K562 (cell line): ENCODE data around the gene MUC5B. TPM values are rescaled to one million over a fixed set of nuclear protein-coding genes. Genes with fewer than 3 reads are reported as not detected.

ENCODE experiments used
- ATAC-seq: fragments of 200-7000 bp; cut with Tn5 transposase; 3 replicates; pipeline ENCODE4 v1.9.1; 2020; ENCODE audit warnings: moderate library complexity
- BruUV-seq: library from RNA; stranded (reverse); fragments of 400-500 nt; replicated peaks from 2 replicates; lab custom pipeline; 2021; lab: Mats Ljungman, UMichigan
- CTCF ChIA-PET: fragments of 300-600 bp; formaldehyde crosslinking; extraction: SDS; loops from one replicate; lab custom pipeline; 2021; ENCODE audit warnings: low intra/inter-chr PET ratio; lab: Yijun Ruan, JAX
- POLR2A ChIA-PET: fragments of 300-600, 350-650 bp; sonication (Branson Sonifier 250); formaldehyde crosslinking; extraction: SDS; loops from one replicate; lab custom pipeline; 2021; ENCODE audit warnings: antibody characterized with exemption, inconsistent platforms; lab: Yijun Ruan, JAX
- DNase-seq, 4 experiments: peaks; one replicate each; pipeline versions ENCODE4 v3.0.0 to v3.0.0-alpha.2; 2011 to 2018; ENCODE audit warnings: low spot score in 3 of 4, mixed read lengths in 3 of 4; ENCODE audit errors: extremely low read depth in 1 of 4
- FAIRE-seq: peaks from 2 replicates; lab custom pipeline; 2011; peaks lifted over from hg19 to GRCh38; lab: Jason Lieb, UNC
- H2AFZ ChIP-seq: 2 replicates; pipeline ENCODE4 v1.6.0; 2011; ENCODE audit warnings: low read depth, low read length, control low read depth, inconsistent platforms
- H3K27ac ChIP-seq: fragments of 200-600 bp; 3 replicates; pipeline ENCODE4 v1.8.0; 2011; ENCODE audit warnings: low read depth, mild to moderate bottlenecking, control low read depth, inconsistent platforms, low read length, moderate library complexity, mixed read lengths; ENCODE audit errors: extremely low read depth
- H3K27me3 ChIP-seq, 2 experiments: fragments of 300-600 bp in 1 of 2; 2 replicates in 1 of 2; 3 replicates in 1 of 2; pipeline versions ENCODE4 v1.6.0 to v1.8.0; 2011; ENCODE audit warnings: inconsistent platforms in 2 of 2, low read length in 2 of 2, mild to moderate bottlenecking in 1 of 2, mixed read lengths in 1 of 2, moderate library complexity in 1 of 2; ENCODE audit not compliant: control insufficient read depth in 2 of 2, insufficient read depth in 2 of 2
- H3K36me3 ChIP-seq: fragments of 300-600 bp; 3 replicates; pipeline ENCODE4 v1.8.0; 2011; ENCODE audit warnings: mild to moderate bottlenecking, low read length, inconsistent platforms; ENCODE audit not compliant: control insufficient read depth, insufficient read depth
- H3K4me1 ChIP-seq, 2 experiments: fragments of 200-600 bp in 1 of 2; replicated peaks in 1 of 2; 2 replicates in 1 of 2; 3 replicates in 1 of 2; pipeline versions ENCODE4 v1.5.1 to v1.8.0; 2011; ENCODE audit warnings: inconsistent platforms in 2 of 2, low read length in 2 of 2, mild to moderate bottlenecking in 1 of 2, mixed read lengths in 1 of 2, moderate library complexity in 1 of 2; ENCODE audit not compliant: control insufficient read depth in 2 of 2, insufficient read depth in 2 of 2
- H3K4me2 ChIP-seq: 2 replicates; pipeline ENCODE4 v1.6.1; 2011; ENCODE audit warnings: low read length, control low read depth, inconsistent platforms, mixed read lengths; ENCODE audit not compliant: insufficient read depth
- H3K4me3 ChIP-seq: fragments of 200-600 bp; sonication (generic), shearing (Covaris generic); 2 replicates; pipeline ENCODE4 v1.5.1; 2016; ENCODE audit warnings: control low read depth, inconsistent platforms
- H3K79me2 ChIP-seq: fragments of 200-600 bp; 3 replicates; pipeline ENCODE4 v1.8.0; 2011; ENCODE audit warnings: low read length, inconsistent platforms; ENCODE audit not compliant: control insufficient read depth, insufficient read depth
- H3K9ac ChIP-seq, 2 experiments: 2 replicates each; pipeline versions ENCODE4 v1.6.0 to v1.6.1; 2011; ENCODE audit warnings: low read depth in 2 of 2, low read length in 2 of 2, control low read depth in 1 of 2, inconsistent platforms in 1 of 2, mild to moderate bottlenecking in 1 of 2, mixed read lengths in 1 of 2; ENCODE audit not compliant: insufficient read depth in 1 of 2
- H3K9me1 ChIP-seq: one replicate; pipeline ENCODE4 v1.6.0; 2011; ENCODE audit warnings: inconsistent platforms, mild to moderate bottlenecking, low read length, moderate library complexity; ENCODE audit not compliant: control insufficient read depth, insufficient read depth
- H3K9me3 ChIP-seq: replicated peaks from 2 replicates; pipeline ENCODE4 v1.5.1; 2011; ENCODE audit warnings: low read depth, low read length, inconsistent platforms; ENCODE audit not compliant: control insufficient read depth, insufficient read depth
- H4K20me1 ChIP-seq: replicated peaks from 2 replicates; pipeline ENCODE4 v1.6.1; 2011; ENCODE audit warnings: low read length, inconsistent platforms, mixed read lengths; ENCODE audit not compliant: control insufficient read depth, insufficient read depth
- POLR2A ChIP-seq: fragments of 450-650 bp; conservative IDR thresholded peaks from 2 replicates; pipeline ENCODE4 v1.6.1; 2016
- ZFX ChIP-seq: sonication (generic); formaldehyde crosslinking; IDR thresholded peaks from 2 replicates; pipeline ENCODE4 v1.8.0; 2022; ENCODE audit warnings: mild to moderate bottlenecking, missing genetic modification reagents, moderate library complexity
- ZNF280B ChIP-seq: fragments of 250-450 bp; sonication (Bioruptor Pico); IDR thresholded peaks from 2 replicates; pipeline ENCODE4 v1.5.1; 2021; ENCODE audit warnings: mild to moderate bottlenecking
- ZNF282 ChIP-seq: sonication (generic); formaldehyde crosslinking; IDR thresholded peaks from 2 replicates; pipeline ENCODE4 v1.8.1; 2023; ENCODE audit warnings: missing genetic modification reagents
- ZNF316 ChIP-seq: fragments of 450-650 bp; IDR thresholded peaks from 2 replicates; pipeline ENCODE4 v1.6.1; 2016
- WGBS: fragments of 100-300 bp; shearing (Covaris generic); methylation state at CpG from one replicate; pipeline ENCODE4 v1.1.6; 2016; ENCODE audit warnings: low coverage, mixed read lengths; ENCODE audit not compliant: insufficient coverage; ENCODE audit errors: missing lambda C conversion rate; 5-methylcytosine and 5-hydroxymethylcytosine counted together
- in situ Hi-C: fragments of 300-500 bp; cut with MboI; formaldehyde crosslinking; loops from 4 replicates; pipeline ENCODE4 v1.15.0; 2018; ENCODE audit warnings: inconsistent platforms, mixed read lengths
- intact Hi-C: fragments of 100-400 bp; cut with micrococcal nuclease; formaldehyde crosslinking; loops from 2 replicates; pipeline ENCODE4 v1.14.2; 2022
- polyA plus RNA-seq, 8 experiments: library from polyadenylated mRNA; depleted of rRNA in 4 of 8; stranded (reverse) in 5 of 8; unstranded in 3 of 8; fragments of >200 nt; fragmentation: Nextera tagmentation in 2 of 8; fragmentation: Illumina TruSeq in 1 of 8; extraction: Ambion mirVana in 2 of 8; extraction: Trizol in 1 of 8; gene quantifications; 2 replicates each; pipeline versions ENCODE4 v1.2.1 to v1.2.3, GENCODE V29; 2011 to 2014; ENCODE audit warnings: inconsistent platforms in 1 of 8, missing spikeins in 1 of 8
- total RNA-seq, 7 experiments: library from RNA; depleted of rRNA in 6 of 7; stranded (reverse); fragments of >200 nt in 6 of 7; fragmentation: Illumina TruSeq in 2 of 7; extraction: Trizol in 2 of 7; gene quantifications; 2 replicates each; pipeline versions ENCODE4 v1.2.1 to v1.2.3, GENCODE V29; 2011 to 2021; ENCODE audit warnings: low replicate concordance in 1 of 7

Gene MUC5B
- total and polyA plus RNA-seq, 9 of the 15 experiments (the other 6 are each of a cell fraction or from before 2014, with no cell fraction given) = 0.04 to 0.95 TPM; not detected in 7

GRCh38 chr11:1205987-1206331 is 16.9 kb upstream of the MUC5B start:
- intact Hi-C loops (no loop called here), in situ Hi-C loops (no loop called here)
- Histone ChIP-seq H3K9ac (no peak overlapping the region), H3K9me1 (no peaks in the 10 kb centered on the region), H3K27me3 (peaks cover 4 to 64% of the 10 kb centered on the region in 2 experiments; a peak in 4 of 5 replicates), H4K20me1 (peaks cover 17% of the 10 kb centered on the region; the same call in 1 of the 2 replicates), H3K4me2 (no peak overlapping the region), H3K4me3 (no peak overlapping the region), H3K79me2 (no peaks in the 10 kb centered on the region), H3K36me3 (no peaks in the 10 kb centered on the region), H3K9me3 (no peaks in the 10 kb centered on the region), H2AFZ (no peak overlapping the region), H3K27ac (no peak overlapping the region), H3K4me1 (peaks cover 0 to 58% of the 10 kb centered on the region in 2 experiments; a peak in 2 of 5 replicates)
- BruUV-seq = no TSS peak
- DNase-seq (no peak), FAIRE-seq (no peak), ATAC-seq (no peak)
- CTCF ChIA-PET = no interaction called here
- TF ChIP-seq ZFX (no peak), ZNF316 (no peak), ZNF280B (no peak), ZNF282 (CRISPR knock-in tag) (no peak), POLR2A (no peak)
- WGBS = 4% methylated on average over 8 of the region's 8 CpGs
- POLR2A ChIA-PET = no interaction called here
